ENCODE data around the gene AZI2.

- no peak for TF ChIP-seq CTCF (conservative IDR thresholded peaks at IDR 0.05; ENCODE audit: low read depth, low read length)
- no peak for TF ChIP-seq EZH2 (IDR thresholded peaks at IDR 0.05; ENCODE audit: borderline replicate concordance, low read depth, low read length, poor library complexity, severe bottlenecking)
These were observed 46.9 kb downstream of the AZI2 start for GRCh38 chr3:28301688-28302087.
